Fibroblast of gingiva (primary cell): ENCODE results near the gene NMUR1.
"Not testable (repeated sequence)": the region's sequence is repeated elsewhere in the genome, so short reads cannot be mapped to it uniquely, and the experiment has no call there.

Experiments used
- DNase-seq: peaks from one replicate; pipeline ENCODE4 v3.0.0-alpha.2; 2011; ENCODE audit warnings: low read depth

The NMUR1 gene

DNA sequence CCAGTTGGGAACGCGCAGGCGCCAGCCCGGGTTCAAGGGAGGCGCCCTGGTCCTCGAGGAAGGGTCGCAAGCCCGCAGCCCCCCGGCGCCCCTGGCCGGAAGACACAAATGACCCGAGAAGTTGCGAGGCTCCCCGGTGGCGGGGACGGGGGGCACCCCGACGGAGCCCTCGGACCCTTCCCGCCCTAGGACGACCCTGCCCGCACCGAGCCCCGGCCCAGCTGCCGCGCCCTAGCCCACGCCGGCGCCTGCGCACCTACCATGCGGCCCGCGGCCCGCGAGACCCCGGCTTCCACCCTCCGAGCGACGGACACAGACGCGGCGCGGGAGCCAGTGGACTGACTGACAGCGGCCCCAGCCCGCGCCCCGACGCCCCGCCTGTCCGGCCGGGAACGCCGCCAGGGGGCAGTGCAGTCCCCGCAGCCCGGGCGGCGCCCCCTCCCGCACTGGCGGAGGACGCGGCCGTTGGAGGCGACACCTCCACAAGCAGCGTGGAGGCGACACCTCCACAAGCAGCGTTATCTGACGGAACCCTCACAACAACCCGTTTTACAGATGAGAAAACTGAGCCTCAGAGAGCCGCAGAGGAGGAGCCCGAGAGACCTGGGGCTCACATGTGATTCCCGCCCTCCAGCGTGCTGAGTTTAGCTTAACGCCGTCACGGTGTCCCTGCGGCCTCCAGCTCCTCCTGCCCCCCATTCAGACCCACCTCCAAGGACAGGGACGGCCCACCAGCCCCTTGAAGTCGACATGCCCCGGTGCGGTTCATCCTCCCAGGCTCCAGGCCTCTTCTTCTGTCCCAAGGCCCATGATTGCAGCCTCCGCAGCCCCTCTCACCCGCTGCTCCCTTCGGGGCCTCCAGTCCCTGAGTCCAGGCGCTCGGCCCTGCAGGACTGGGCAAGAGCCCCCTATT is at the start of gene NMUR1:
Gene NMUR1 (minus strand): TSS at position 347 of the 913 bp plus-strand sequence. CDS start 84 bp downstream, at position 263.
- DNase-seq: no peak

DNA sequence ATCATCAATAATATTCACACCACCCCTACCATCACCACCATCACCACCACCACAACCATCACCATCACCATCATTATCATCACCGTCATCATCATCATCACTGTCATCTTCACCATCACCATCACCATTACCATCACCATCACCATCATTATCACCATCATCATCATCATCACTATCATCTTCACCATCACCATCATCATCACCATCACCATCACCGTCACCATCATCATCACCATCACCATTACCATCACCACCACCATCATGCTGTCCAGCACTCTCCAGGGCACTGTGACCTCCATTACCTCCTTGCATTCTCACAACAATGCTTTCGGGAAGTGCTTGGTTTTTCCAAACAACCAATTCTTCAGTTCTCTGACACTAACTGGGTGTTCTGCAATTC is 49.3 kb upstream of the NMUR1 start:
- no peak for DNase-seq

- not testable (repeated sequence) for DNase-seq
Measured at GRCh38 chr2:231578655-231579054, 48.4 kb upstream of the NMUR1 start.

DNA sequence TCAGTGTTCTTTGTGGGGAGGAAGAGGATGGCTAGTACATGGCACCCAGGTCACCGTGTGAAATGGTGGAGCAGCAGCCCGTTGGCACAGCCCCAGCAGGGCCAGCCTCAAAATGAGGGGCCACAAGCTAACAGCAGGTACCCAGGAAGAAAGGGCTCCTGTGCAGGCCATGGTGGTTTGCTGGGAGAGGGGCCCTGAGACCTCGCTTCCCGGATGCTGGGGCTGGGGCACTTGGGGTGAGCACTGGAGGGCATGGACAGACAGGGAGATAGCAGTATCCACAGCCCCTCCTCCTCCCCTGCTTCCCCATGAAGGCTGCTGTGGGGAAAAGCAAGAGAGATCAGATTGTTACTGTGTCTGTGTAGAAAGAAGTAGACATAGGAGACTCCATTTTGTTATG is 46.2 kb upstream of the NMUR1 start:
- DNase-seq: no peak

DNA sequence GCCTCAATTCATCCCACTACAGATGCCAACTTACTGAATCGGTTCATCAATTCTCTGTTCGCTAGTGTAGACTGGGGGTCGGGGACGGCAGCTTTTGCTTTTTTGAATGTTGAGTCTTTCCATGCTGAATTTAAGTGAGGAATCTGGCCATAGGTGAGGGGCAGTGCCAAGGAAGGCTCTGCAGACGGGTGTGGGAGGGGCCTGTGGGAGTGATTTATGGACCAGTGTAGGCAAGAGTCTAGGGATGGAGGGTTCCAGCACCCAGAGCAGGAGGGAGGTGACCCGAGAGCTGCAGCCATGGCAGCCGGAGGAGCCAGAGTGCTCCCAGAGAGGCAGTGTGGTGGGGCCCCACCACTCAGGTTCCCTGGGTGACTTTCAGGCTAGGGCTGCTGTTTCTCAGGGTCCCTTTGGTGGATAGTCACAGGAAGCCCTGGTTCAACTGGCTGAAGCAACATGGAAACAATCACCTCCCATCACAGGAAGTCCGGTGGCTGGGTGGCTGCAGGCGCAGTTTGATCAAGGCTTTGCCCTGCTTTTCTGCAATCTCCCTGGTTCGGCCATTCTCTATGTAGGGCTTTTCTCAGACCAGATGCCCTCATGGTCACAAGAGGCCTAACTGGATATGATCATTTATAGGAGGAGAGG is 45.5 kb upstream of the NMUR1 start:
- no peak for DNase-seq

GRCh38 chr2:231573698-231574421 is 43.6 kb upstream of the NMUR1 start:
- no peak for DNase-seq

DNA sequence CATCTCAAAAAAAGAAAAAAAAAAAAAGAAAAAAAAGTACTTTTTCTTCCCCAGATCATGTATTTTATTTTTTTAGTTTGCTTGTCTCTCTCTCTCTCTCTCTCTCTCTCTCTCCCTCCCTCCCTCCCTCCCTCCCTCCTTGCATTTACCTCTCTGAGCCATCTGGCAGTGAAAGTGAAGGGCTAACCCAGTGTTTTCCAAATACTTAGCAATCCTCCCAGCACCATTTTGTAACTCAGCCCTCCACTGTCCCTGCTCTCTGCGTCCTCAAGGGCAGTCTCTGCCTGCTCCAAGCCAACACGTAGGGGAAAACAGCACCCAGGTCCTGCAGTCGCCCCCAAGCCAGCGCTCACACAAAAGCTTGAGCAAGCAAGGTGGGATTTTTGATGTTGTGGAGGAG is 42.9 kb upstream of the NMUR1 start:
- DNase-seq: no peak

GRCh38 chr2:231571661-231572191 is 41.5 kb upstream of the NMUR1 start:
- no peak for DNase-seq

DNA sequence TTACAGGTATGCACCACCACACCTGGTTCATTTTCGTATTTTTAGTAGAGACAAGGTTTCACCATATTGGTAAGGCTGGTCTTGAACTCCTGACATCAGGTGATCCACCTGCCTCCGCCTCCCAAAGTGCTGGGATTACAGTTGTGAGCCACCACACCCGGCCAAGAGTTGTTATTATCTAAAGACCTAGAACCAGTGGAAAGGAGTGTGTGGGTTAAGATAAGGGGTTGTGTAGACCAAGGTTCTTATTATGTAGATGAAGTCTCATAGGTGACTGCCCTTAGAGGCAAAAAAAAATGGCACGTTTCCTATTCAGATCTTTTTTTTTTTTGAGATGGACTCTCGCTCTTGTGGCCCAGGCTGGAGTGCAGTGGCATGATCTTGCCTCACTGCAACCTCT is 40.7 kb upstream of the NMUR1 start:
- not testable (repeated sequence) for DNase-seq

DNA sequence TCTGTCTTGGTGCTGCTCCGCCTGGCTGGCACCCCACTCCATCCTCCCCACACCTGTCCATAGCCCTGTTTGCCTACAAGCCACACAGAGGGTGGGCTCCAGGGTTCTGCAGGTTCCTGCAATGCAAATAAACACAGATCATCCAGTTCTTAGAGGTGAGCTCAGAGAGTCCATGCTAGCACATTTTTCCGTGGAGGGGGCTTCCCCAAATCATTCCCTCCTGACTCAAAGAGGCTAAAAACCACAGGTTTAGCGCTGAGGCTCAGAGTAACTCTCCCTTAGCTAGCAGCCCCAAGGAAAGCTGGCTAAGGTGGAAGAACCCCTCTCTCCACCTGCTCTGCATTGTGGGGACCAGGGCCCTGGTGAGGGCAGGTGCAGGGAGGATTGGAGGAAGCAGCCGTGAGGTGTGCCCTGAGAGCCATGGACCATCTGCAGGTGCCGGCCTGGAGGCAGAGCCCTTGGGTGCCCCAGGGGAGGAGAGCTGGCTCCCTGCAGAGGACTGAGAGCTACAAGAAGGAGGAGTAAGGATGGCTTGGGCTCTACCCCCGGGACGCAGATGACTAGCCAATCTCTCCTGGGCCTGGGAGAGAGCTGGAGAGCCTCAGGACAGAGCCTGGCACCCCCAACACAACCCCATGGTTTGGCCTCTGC is 38.7 kb upstream of the NMUR1 start:
- DNase-seq: no peak

- DNase-seq: no peak
Measured at GRCh38 chr2:231568098-231568784, 38.0 kb upstream of the NMUR1 start.

DNA sequence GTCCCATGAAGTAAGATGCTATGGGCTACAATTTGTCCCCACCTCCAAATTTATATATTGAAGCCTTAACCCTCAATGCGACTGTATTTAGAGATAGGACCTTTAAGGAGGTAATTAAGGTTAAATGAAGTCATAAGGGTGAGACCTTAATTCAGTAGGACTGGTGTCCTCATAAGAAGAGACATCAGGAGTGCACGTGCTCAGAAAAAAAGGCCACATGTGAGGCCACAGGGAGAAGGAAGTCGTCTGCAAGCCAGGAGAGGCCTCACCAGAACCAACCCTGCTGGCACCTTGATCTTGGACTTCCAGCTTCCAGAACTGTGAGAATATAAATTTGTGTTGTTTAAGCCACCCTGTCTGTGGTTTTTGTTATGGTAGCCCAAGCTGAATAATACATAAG is 36.9 kb upstream of the NMUR1 start:
- DNase-seq: no peak

GRCh38 chr2:231565887-231566594 is 35.8 kb upstream of the NMUR1 start:
- no peak for DNase-seq

DNA sequence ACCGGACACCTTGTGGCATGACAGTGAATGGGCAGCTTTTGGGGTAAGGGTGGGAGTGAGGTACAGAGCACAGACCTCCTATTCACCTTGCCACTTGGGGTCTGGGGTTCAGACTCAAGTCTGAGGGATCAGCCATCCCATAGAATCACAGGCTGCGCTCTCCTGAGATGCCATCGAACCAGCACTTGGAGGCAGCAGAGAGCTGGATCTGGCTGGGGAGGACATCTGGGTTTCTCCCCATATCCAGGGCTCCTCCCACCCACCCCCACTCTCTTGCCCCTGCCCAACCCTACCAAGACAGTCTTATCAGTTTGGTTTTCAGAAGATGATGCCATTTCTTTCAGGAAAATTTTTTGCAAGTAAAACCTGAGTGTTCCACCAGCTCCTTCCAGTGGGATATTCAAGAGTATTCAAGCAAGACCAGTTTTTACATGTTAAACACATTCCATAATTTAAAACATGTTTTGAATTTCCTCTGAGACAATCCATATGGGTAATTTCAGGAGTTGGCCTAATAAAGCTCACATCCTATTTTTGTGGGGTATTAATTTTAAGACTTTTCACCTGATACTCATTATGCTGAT is 33.2 kb upstream of the NMUR1 start:
- DNase-seq: peak; percentile 45

DNA sequence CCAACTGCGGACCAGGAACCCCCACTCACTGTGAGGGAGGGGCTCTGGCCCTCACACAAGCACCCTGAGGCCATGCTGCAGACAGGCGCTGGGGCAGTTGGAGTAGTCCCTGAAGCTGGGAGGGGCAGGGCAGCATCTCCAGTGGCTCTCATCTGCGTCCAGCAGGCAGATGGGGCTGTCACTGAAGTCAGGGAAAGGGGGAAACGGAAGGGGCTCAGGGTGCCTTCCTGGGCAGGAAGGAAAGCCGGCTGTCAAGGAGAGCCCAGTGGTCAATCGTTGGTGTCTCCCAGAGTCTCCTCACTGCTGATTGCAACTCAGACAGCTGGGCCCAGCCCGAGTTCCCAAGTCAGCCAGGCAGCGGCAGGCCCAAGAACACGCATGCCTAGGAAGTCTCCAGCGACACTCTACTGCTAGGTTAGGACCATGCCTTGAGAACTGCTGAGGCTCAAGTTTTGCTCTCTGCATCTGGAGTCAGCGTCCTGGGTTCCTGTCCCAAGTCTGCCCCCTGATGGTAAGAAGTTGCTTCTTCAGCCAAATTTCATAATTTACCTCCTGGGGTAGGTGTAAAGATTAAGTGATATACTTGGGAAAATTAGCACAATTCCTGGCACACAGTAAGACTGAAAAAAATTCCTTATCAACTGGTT is 27.4 kb upstream of the NMUR1 start:
- peak; percentile 75 for DNase-seq

GRCh38 chr2:231556981-231557380 is 26.7 kb upstream of the NMUR1 start:
- no peak for DNase-seq

DNA sequence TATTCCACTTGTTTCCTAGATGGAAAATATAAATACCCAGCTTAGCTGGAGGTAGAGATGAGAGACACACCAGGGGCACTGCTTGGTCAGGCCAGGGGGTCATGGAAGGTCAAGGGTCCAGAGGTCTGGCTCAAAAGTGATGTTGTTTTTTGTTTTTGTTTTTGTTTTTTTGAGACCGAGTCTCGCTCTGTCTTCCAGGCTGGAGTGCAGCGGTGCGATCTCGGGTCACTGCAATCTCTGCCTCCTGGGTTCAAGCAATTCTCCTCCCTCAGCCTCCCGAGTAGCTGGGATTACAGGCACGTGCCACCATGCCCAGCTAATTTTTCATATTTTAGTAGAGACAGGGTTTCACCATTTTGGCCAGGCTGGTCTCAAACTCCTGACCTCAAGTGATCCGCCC is 26.3 kb upstream of the NMUR1 start:
- not testable (repeated sequence) for DNase-seq

GRCh38 chr2:231554748-231555545 is 24.7 kb upstream of the NMUR1 start:
- peak; percentile 58 for DNase-seq

GRCh38 chr2:231554327-231554726 is 24.1 kb upstream of the NMUR1 start:
- no peak for DNase-seq
